ENCODE measurements around the gene TBXAS1.

- TF ChIP-seq, protein P1, sequence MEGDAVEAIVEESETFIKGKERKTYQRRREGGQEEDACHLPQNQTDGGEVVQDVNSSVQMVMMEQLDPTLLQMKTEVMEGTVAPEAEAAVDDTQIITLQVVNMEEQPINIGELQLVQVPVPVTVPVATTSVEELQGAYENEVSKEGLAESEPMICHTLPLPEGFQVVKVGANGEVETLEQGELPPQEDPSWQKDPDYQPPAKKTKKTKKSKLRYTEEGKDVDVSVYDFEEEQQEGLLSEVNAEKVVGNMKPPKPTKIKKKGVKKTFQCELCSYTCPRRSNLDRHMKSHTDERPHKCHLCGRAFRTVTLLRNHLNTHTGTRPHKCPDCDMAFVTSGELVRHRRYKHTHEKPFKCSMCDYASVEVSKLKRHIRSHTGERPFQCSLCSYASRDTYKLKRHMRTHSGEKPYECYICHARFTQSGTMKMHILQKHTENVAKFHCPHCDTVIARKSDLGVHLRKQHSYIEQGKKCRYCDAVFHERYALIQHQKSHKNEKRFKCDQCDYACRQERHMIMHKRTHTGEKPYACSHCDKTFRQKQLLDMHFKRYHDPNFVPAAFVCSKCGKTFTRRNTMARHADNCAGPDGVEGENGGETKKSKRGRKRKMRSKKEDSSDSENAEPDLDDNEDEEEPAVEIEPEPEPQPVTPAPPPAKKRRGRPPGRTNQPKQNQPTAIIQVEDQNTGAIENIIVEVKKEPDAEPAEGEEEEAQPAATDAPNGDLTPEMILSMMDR (IDR thresholded peaks at IDR 0.05 in 4 of 5, conservative IDR thresholded peaks at IDR 0.05 in 1 of 5): no peak
- TF ChIP-seq POLR2A (IDR thresholded peaks at IDR 0.05): no peak
Measured at GRCh38 chr7:139871331-139871730, 42.3 kb downstream of the TBXAS1 start.

Data from gastrocnemius medialis (tissue), 4 donors.